ENCODE results near the gene PTPRT. TPM values are rescaled to one million over a fixed set of nuclear protein-coding genes. Genes with fewer than 3 reads are reported as not detected.

Gene PTPRT
- total RNA-seq, 2 donors from 2014 or later: 0.26 to 0.27 TPM

GRCh38 chr20:43040427-43040826, 149.3 kb downstream of the PTPRT start:
- ATAC-seq: no peak
- intact Hi-C loops (cut with DNase I): no loop called here

DNA sequence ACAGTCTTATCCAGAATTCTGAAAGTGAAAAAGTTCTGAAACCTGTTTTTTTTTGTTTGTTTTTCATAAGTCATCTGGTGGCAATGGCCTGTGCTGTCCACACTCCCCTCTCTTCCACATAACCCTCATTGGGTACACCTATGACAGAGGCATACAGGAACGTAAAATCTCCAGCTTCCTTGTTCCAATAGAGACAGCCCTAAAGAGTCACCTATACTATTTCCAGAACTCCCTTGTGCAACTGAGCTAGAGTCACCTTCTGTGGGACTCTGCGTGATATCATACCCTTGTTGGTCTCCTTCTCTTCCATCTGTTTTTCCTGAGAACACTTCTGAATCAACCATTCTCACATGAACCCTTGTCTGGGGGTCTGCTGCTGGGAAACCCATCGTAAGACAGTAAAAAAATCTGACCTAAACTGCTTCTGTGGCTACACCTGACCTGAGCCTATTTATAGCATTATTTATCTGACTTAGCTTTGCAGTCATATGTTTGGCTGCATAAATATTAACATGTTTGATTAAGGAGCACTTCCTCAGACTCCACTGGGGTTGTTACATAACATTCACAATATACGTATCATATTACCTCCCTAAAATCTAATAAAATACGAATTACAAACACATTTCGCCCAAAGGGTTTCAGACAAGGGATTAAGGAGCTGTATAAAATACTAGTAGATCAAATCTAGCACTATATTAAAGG, 151.9 kb downstream of the PTPRT start:
- intact Hi-C loops (cut with DNase I): no loop called here
- ATAC-seq (no peak), DNase-seq (no peak)

More at GRCh38 chr20:43040427-43040826, 149.3 kb downstream of the PTPRT start:
- no peak for DNase-seq

- intact Hi-C loops (cut with DNase I): no loop called here
- DNase-seq: no peak
- no peak for ATAC-seq
These were observed 154.6 kb downstream of the PTPRT start for GRCh38 chr20:43034981-43035724.

GRCh38 chr20:43032459-43032858, 157.2 kb downstream of the PTPRT start:
- ATAC-seq (no peak), DNase-seq (no peak)
- intact Hi-C loops (cut with DNase I): no loop called here

DNA sequence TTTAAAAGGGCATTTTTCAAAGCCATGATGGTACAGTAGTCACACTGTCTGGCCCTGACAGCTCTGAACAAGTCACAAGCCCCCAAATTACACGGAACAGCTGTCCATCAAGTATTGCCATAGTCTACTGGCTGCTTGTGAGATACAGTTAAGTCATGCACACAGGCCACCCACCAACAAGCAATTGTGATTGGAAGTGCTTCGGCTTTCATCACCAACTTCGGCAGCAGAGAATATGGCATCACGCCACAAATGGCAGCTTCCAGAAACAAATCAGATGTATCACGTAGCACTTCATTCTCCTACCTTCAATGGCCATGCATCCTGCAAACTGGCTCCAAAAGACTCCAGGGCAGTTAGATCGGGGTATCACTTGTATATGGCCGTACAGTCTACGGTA, 160.5 kb downstream of the PTPRT start:
- intact Hi-C loops (cut with DNase I): no loop called here
- DNase-seq: no peak
- no peak for ATAC-seq

DNA sequence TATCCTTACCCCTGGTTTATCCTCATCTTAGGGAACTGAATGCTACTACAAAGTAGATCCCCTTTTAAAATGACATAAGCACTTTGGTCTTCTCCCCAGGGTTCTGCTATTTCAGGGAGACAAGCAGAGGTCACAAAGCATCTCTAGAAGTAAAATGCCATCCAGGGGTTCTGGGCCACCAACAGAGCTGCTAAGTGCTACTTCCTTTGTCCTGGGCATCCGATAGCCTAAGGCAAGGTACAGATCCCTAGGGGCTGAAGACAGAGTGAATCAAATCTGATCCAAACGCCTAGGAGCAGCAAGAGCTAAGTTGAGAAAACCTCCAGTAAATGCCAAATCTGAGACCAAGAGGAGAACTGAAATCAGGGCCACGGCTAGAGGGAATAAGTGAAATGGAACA, 161.2 kb downstream of the PTPRT start:
- DNase-seq (no peak), ATAC-seq (no peak)
- intact Hi-C loops (cut with DNase I): no loop called here

- intact Hi-C loops (cut with DNase I): no loop called here
- DNase-seq (no peak), ATAC-seq (no peak)
These were observed 165.9 kb downstream of the PTPRT start for GRCh38 chr20:43023836-43024235.

DNA sequence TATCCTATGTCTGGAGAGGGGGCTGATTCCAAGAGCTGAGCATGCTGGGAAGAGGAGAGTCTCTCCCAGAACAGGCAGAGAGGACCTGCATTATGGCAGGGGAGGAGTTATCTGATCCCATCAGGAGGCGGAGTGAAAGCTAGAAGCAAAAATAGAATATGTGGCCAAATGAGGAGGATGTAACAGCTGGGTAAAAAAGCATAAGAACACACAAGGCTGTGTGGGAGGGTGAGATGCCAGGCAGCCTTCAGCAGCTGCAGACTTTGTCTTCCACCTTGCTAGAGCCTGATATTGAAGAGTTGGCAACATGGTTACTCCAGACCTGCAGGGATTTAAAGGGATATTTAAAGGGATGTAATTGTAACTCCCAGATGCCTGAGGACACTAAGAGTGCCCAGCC, 167.1 kb downstream of the PTPRT start:
- intact Hi-C loops (cut with DNase I): no loop called here
- no peak for ATAC-seq
- DNase-seq: no peak

- no peak for ATAC-seq
- intact Hi-C loops (cut with DNase I): no loop called here
- no peak for DNase-seq
These were observed 167.6 kb downstream of the PTPRT start for GRCh38 chr20:43022081-43022480.

- intact Hi-C loops (cut with DNase I): no loop called here
- DNase-seq: no peak
- no peak for ATAC-seq
These were observed 172.3 kb downstream of the PTPRT start for GRCh38 chr20:43017241-43018030.

GRCh38 chr20:43016257-43016656, 173.4 kb downstream of the PTPRT start:
- DNase-seq: no peak
- intact Hi-C loops (cut with DNase I): no loop called here
- ATAC-seq: no peak

- DNase-seq (no peak), ATAC-seq (no peak)
- intact Hi-C loops (cut with DNase I): no loop called here
These were observed 174.1 kb downstream of the PTPRT start for GRCh38 chr20:43015566-43015965.

DNA sequence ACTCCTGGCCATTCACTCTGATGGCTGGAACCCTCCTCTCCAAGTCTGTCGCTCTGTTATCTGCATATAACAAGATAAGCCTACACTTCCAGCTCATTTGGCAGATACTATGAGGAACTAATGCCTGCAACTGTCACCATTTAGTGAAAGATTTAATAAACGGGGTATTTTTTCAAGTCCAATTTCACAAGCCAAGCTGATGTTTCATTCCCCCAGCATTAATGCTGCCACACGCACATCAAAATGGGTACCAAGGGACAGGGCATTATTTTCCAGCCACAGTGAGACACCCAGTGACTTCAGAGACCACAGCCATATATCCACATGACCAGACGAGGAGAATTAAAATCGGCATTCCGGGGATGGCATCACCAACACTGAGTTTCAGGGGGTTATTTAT, 175.5 kb downstream of the PTPRT start:
- DNase-seq: no peak
- intact Hi-C loops (cut with DNase I): no loop called here

DNA sequence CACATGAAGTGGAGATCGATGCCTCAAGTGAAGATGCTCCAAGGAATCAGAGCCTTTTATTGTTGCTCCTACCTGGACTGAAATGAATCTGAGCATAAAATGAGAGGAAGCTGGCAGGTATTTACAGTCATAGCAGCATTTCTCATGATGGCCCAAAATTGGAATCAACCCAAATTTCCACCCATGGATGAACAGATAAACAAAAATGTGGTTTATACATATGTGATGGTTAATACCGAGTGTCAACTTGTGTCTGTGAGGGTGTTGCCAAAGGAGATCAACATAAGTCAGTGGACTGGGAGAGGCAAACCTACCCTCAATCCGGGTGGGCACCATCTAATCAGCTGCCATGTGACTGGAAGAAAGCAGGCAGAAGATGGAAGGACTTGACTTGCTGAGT, 178.2 kb downstream of the PTPRT start:
- ATAC-seq (no peak), DNase-seq (no peak)
- intact Hi-C loops (cut with DNase I): no loop called here

More for the DNA sequence above, 175.5 kb downstream of the PTPRT start:
- no peak for ATAC-seq

GRCh38 chr20:43009532-43009931, 180.2 kb downstream of the PTPRT start:
- intact Hi-C loops (cut with DNase I): no loop called here
- no peak for ATAC-seq

GRCh38 chr20:43007525-43007924, 182.2 kb downstream of the PTPRT start:
- no peak for ATAC-seq
- no peak for DNase-seq
- intact Hi-C loops (cut with DNase I): no loop called here

More at GRCh38 chr20:43009532-43009931, 180.2 kb downstream of the PTPRT start:
- DNase-seq: no peak

DNA sequence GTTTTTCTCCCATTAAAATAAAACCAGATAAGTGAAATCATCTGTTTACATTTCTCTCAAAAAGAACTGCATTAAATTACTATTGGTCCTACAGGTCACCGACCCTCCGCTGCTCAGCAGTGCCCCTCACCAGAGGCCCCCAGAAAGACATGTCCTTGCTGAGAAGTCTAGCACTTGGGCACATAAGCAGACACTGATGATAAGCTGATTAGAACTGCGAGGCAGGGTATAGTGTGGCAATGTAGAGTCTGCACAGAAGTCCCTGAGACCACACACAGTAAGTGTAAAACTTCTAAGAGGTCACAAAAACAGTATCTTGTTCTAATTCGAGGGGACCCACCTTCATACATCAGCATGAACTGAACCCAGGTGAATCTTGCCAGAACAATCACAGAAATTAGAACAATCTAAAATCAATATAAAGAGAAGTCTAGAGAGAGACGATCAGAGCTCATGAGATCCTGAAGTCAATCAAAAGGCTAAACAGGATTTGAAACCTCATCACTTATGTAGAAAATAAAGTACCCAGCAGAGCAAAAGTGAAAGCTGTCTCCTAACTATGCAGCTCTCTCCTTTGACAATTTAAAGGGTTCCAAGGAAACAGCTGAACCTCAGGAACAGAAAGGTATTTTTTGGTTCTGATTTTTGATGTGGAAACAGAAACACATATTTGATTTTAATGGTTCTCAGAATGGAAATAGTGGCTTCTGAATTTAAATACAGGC, 182.9 kb downstream of the PTPRT start:
- DNase-seq (no peak), ATAC-seq (no peak)
- intact Hi-C loops (cut with DNase I): no loop called here

DNA sequence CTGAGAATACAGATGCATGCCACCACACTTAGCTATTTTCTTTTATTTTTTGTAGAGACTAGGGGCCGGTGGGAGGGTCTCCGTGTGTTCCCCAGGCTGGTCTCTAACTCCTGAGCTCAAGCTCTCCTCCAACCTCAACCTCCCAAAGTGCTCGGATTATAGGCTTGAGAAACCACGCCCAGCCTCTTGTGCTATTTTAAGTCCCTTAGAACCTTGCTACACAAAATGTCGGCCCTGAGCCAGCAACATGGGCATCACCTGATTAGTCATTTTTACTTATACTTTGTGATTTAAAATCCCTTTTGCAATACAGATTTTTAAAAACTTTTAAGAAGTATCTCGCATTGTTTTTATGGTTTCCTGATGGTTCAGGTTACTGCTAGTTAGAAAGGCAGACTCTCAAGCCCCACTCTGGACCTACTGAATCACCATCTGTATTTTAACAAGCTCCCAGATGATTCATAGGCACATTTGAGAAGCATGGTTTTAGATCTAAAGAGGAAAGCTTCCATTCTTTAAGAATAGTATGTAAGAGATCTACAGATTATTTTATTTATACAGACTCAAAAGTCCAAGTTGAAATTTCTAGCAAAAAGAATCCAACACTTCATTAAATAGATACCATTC, 186.3 kb downstream of the PTPRT start:
- no peak for ATAC-seq
- DNase-seq: no peak
- intact Hi-C loops (cut with DNase I): no loop called here

GRCh38 chr20:42996141-42996540, 193.6 kb downstream of the PTPRT start:
- intact Hi-C loops (cut with DNase I): no loop called here
- no peak for ATAC-seq

More at GRCh38 chr20:42996141-42996540, 193.6 kb downstream of the PTPRT start:
- no peak for DNase-seq

All from left cardiac atrium (tissue), 4 donors.